ENCODE measurements around the gene TOR1A.

TOR1A gene, protein sequence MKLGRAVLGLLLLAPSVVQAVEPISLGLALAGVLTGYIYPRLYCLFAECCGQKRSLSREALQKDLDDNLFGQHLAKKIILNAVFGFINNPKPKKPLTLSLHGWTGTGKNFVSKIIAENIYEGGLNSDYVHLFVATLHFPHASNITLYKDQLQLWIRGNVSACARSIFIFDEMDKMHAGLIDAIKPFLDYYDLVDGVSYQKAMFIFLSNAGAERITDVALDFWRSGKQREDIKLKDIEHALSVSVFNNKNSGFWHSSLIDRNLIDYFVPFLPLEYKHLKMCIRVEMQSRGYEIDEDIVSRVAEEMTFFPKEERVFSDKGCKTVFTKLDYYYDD

GRCh38 chr9:129823935-129824601 lies at the start of gene TOR1A:
Gene TOR1A (minus strand): TSS chr9:129824136. CDS start chr9:129824085, 51 bp downstream.
- Mint-ChIP-seq H3K27ac (ENCODE audit: low read depth) (peak within 1 kb of the TSS; percentile 87), H3K4me3 (peak within 1 kb of the TSS; percentile 86), H3K27me3 (no peaks in the 10 kb centered on the region), H3K4me1 (peaks cover 11% of the 10 kb centered on the region), H3K9me3 (no peaks in the 10 kb centered on the region), H3K36me3 (ENCODE audit: insufficient read depth) (peaks cover 45% of the 10 kb centered on the region)
- ATAC-seq (replicated peaks; ENCODE audit: extremely low read depth, poor library complexity, severe bottlenecking) = peak; percentile 90
- DNase-seq (ENCODE audit: low spot score in 2 of 2) = peak; percentile 89

- DNase-seq (ENCODE audit: low spot score in 2 of 2) (no peak), ATAC-seq (replicated peaks; ENCODE audit: extremely low read depth, poor library complexity, severe bottlenecking) (no peak)
- Mint-ChIP-seq H3K4me3 (peak overlapping the region; percentile 28), H3K4me1 (peaks cover 60% of the 10 kb centered on the region), H3K27me3 (no peaks in the 10 kb centered on the region), H3K36me3 (ENCODE audit: insufficient read depth) (peaks cover 40% of the 10 kb centered on the region), H3K9me3 (no peaks in the 10 kb centered on the region), H3K27ac (ENCODE audit: low read depth) (peak overlapping the region; percentile 93)
Measured at GRCh38 chr9:129871046-129871445, 47.1 kb upstream of the TOR1A start.

DNA sequence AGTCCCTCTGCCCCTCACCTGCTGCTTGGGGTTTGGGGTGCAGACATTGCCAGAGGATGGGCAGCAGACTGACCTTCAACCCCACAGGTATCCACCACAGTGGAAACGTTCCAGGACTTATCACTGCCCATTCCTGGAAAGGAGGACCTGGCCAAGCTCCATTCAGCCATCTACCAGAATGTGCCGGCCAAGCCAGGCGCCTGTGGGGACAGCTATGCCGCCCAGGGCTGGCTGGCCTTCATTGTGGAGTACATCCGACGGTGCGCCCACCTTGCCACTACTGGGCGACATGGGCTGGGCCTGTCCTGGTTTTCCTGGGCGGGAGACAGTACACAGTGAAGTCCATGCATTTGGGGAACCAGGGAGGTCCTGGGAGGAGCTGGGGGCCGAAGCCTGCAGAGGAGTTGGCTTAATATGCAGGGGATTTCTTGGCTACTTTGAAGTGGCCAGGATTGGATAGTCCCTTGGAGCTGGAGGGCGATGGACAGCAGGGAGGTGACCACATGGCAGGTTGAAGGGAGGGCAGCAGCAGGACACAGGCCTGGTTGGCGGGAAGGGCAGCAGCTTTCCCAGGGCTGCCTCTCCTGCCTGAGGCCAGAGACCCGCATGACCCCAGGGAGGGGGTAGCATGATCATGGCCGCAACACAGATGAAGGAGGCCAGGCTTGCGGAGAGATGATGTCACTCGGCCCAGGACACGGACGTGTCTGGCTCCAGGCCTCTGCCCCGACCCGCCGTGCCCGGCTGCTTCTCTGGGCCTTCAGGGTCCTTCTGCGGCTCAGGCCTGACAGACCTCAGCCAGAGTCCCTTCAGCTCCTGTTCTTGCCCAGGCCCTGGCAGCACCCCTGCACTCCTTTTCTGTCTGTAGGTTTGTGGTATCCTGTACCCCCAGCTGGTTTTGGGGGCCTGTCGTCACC lies 45.9 kb upstream of the TOR1A start:
- Mint-ChIP-seq H3K9me3 (no peaks in the 10 kb centered on the region), H3K36me3 (ENCODE audit: insufficient read depth) (peaks cover 32% of the 10 kb centered on the region), H3K4me1 (peaks cover 65% of the 10 kb centered on the region), H3K27me3 (no peaks in the 10 kb centered on the region), H3K4me3 (peak overlapping the region; percentile 57), H3K27ac (ENCODE audit: low read depth) (peak overlapping the region; percentile 93)
- ATAC-seq (replicated peaks; ENCODE audit: extremely low read depth, poor library complexity, severe bottlenecking) (no peak), DNase-seq (ENCODE audit: low spot score in 2 of 2) (no peak)

DNA sequence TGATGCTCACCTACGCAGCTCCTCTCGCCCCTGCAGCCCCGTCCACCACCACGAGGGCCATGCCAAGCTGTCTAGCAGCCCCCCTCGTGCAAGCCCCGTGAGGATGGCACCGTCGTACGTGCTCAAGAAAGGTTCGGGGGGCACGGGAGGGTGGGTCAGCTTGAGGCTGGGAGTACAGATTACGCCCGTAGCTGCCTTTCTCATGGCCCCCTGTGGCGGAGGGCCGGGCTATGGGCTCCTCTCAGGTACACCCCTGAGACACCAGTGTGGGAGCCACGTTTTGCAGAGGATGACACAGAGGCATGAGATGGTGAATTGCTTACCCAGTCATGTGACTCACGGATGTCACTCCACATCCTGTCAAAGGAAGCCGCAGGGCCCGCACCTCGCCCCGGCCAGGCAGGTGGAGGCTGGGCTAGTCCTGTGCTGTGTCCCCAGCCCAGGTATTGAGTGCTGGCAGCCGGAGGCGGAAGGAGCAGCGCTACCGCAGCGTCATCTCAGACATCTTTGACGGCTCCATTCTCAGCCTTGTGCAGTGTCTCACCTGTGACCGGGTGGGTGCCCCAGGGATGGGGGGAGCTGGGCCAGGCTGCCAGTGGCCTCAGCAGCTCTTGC lies 45.0 kb upstream of the TOR1A start:
- peaks cover 34% of the 10 kb centered on the region for H3K36me3 Mint-ChIP-seq (ENCODE audit: insufficient read depth)

DNA sequence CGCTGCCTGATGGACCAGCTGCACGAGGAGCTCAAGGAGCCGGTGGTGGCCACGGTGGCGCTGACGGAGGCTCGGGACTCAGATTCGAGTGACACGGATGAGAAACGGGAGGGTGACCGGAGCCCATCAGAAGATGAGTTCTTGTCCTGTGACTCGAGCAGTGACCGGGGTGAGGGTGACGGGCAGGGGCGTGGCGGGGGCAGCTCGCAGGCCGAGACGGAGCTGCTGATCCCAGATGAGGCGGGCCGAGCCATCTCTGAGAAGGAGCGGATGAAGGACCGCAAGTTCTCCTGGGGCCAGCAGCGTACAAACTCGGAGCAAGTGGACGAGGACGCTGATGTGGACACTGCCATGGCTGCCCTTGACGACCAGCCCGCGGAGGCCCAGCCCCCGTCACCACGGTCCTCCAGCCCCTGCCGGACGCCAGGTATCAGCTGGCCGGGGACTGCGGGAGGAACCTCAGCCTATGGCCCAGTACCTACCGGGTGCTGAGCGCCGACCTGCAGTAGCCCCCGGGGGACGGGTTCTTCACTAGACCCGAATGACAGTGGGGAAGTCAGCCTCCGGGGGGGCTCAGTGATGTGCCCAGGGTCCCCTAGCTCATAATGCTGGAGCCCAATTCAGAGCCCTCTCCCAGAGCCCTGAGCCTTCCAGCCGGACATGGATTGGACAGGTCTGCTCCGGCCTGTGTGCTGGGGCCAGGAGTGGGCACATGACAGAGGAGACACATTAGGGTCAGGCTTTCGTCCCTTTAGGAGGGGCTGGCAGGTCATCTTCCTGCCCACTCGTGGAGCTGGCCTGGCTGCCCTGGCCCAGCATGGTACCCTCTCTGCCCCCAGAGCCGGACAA lies 44.3 kb upstream of the TOR1A start:
- Mint-ChIP-seq H3K36me3 (ENCODE audit: insufficient read depth) (peaks cover 34% of the 10 kb centered on the region), H3K27ac (ENCODE audit: low read depth) (peak overlapping the region; percentile 93), H3K4me3 (peak overlapping the region; percentile 67), H3K4me1 (peaks cover 62% of the 10 kb centered on the region), H3K27me3 (no peaks in the 10 kb centered on the region), H3K9me3 (no peaks in the 10 kb centered on the region)
- DNase-seq (ENCODE audit: low spot score in 2 of 2) (no peak), ATAC-seq (replicated peaks; ENCODE audit: extremely low read depth, poor library complexity, severe bottlenecking) (no peak)

More for the DNA sequence above, 45.0 kb upstream of the TOR1A start:
- no peaks in the 10 kb centered on the region for H3K27me3 Mint-ChIP-seq
- peak overlapping the region; percentile 57 for H3K4me3 Mint-ChIP-seq
- ATAC-seq (replicated peaks; ENCODE audit: extremely low read depth, poor library complexity, severe bottlenecking) = peak; percentile 97
- H3K9me3 Mint-ChIP-seq = no peaks in the 10 kb centered on the region
- H3K27ac Mint-ChIP-seq (ENCODE audit: low read depth) = peak overlapping the region; percentile 93
- H3K4me1 Mint-ChIP-seq = peaks cover 62% of the 10 kb centered on the region
- peak; percentile 84 to 94 for DNase-seq (ENCODE audit: low spot score in 2 of 2)

GRCh38 chr9:129867136-129868022 lies 43.4 kb upstream of the TOR1A start:
- peak overlapping the region; percentile 67 for H3K4me3 Mint-ChIP-seq
- H3K4me1 Mint-ChIP-seq = peaks cover 65% of the 10 kb centered on the region
- H3K9me3 Mint-ChIP-seq = no peaks in the 10 kb centered on the region
- no peak for ATAC-seq (replicated peaks; ENCODE audit: extremely low read depth, poor library complexity, severe bottlenecking)
- peak overlapping the region; percentile 93 for H3K27ac Mint-ChIP-seq (ENCODE audit: low read depth)
- no peaks in the 10 kb centered on the region for H3K27me3 Mint-ChIP-seq
- DNase-seq (ENCODE audit: low spot score in 2 of 2) = no peak
- peaks cover 37% of the 10 kb centered on the region for H3K36me3 Mint-ChIP-seq (ENCODE audit: insufficient read depth)

- DNase-seq (ENCODE audit: low spot score in 2 of 2) = no peak
- no peak for ATAC-seq (replicated peaks; ENCODE audit: extremely low read depth, poor library complexity, severe bottlenecking)
Measured at GRCh38 chr9:129866394-129867135, 42.6 kb upstream of the TOR1A start.

DNA sequence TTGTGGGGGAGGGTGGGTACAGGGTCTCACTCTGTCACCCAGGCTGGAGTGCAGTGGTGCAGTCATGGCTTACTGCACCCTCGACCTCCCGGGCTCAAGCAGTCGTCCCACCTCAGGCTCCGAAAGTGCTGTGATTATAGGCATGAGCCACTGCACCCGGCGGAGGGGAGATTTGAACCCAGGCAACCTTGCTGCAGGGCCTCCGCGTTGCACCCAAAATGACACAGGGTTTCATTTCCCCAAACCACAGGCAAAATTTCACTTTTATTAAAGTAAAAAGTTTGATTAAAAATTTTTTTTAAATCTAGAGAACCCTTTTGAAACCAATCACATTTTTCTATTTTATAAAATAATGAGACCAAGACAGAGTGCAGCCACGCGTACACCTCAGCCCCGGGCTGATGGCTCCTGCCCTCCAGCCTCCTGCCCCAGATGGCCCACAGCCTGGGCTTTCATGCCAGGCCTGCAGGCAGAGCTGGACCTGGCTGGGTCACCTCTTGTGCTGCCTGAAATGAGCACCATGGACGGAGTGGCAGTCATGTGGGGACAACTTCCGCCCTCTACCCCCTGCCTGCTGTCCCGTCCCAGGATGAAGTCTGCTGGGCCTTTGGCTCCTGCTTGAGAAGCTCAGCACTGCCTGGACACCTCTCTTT lies 41.9 kb upstream of the TOR1A start:
- H3K4me1 Mint-ChIP-seq = peaks cover 67% of the 10 kb centered on the region
- peaks cover 36% of the 10 kb centered on the region for H3K36me3 Mint-ChIP-seq (ENCODE audit: insufficient read depth)
- H3K27me3 Mint-ChIP-seq = no peaks in the 10 kb centered on the region
- ATAC-seq (replicated peaks; ENCODE audit: extremely low read depth, poor library complexity, severe bottlenecking) (no peak), DNase-seq (ENCODE audit: low spot score in 2 of 2) (no peak)
- no peaks in the 10 kb centered on the region for H3K9me3 Mint-ChIP-seq
- peak overlapping the region; percentile 93 for H3K27ac Mint-ChIP-seq (ENCODE audit: low read depth)
- H3K4me3 Mint-ChIP-seq = peak overlapping the region; percentile 56

More at GRCh38 chr9:129866394-129867135, 42.6 kb upstream of the TOR1A start:
- peaks cover 72% of the 10 kb centered on the region for H3K4me1 Mint-ChIP-seq
- H3K36me3 Mint-ChIP-seq (ENCODE audit: insufficient read depth) = peaks cover 38% of the 10 kb centered on the region
- H3K27me3 Mint-ChIP-seq = no peaks in the 10 kb centered on the region
- no peaks in the 10 kb centered on the region for H3K9me3 Mint-ChIP-seq
- peak overlapping the region; percentile 56 for H3K4me3 Mint-ChIP-seq
- peak overlapping the region; percentile 93 for H3K27ac Mint-ChIP-seq (ENCODE audit: low read depth)

DNA sequence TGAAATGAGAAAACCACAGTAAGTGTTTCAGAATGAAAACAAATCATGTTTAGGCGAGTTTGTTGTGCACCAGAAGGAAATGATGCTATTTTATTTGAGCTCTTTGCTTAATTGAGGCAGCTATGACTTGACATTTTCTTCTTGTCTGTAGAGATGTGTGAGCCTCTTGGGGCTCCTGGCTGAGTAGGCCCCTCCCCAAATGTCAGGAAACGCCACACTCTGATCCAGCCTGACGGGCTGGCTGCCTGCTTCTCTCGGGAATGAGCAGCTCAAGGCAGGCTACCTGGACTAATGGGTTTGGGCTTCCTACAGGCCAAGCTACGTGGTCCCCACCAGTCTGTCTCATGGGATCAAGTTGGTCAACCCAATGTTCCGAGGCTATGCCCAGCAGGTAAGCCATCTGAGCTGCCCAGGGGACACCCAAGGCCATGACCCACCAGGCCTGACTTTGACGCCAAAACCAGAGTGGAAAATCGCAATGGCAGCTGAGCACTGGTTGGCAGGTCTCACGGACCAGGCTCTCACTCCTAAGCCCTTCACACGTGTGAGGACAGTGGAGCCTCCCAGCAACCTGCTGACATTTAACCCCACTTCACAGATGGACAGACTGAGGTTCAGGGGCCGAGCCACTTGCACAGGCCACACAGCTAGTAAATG lies 41.2 kb upstream of the TOR1A start:
- ATAC-seq (replicated peaks; ENCODE audit: extremely low read depth, poor library complexity, severe bottlenecking) (no peak), DNase-seq (ENCODE audit: low spot score in 2 of 2) (no peak)
- Mint-ChIP-seq H3K4me1 (peaks cover 62% of the 10 kb centered on the region), H3K27me3 (no peaks in the 10 kb centered on the region), H3K27ac (ENCODE audit: low read depth) (no peak overlapping the region), H3K4me3 (peak overlapping the region; percentile 25), H3K36me3 (ENCODE audit: insufficient read depth) (peaks cover 35% of the 10 kb centered on the region), H3K9me3 (no peaks in the 10 kb centered on the region)
